GM23338 (cell line): Measurements from ENCODE around the gene TAOK3. TPM values are rescaled to one million over a fixed set of nuclear protein-coding genes. Genes with fewer than 3 reads are reported as not detected.

Experiments
- ATAC-seq: fragments of 200-7000 bp; cut with Tn5 transposase; 3 replicates; pipeline ENCODE4 v1.9.1; 2020
- DNase-seq: peaks from one replicate; pipeline ENCODE4 v3.0.0-alpha.2; 2015; ENCODE audit warnings: low spot score
- H2AFZ ChIP-seq: fragments of 200-600 bp; sonication (generic); 2 replicates; pipeline ENCODE4 v1.8.0; 2016; ENCODE audit warnings: antibody characterized with exemption, mild to moderate bottlenecking, moderate library complexity
- H3F3A ChIP-seq: fragments of 200-600 bp; sonication (generic); replicated peaks from 2 replicates; pipeline ENCODE4 v1.8.0; 2017; ENCODE audit warnings: antibody characterized with exemption, mixed run types, low read depth
- H3K27ac ChIP-seq: fragments of 200-600 bp; sonication (generic); 2 replicates; pipeline ENCODE4 v1.6.1; 2016; ENCODE audit warnings: low read depth
- H3K27me3 ChIP-seq: fragments of 200-600 bp; sonication (generic); 2 replicates; pipeline ENCODE4 v1.8.0; 2016; ENCODE audit warnings: mild to moderate bottlenecking, mixed run types, moderate library complexity; ENCODE audit not compliant: insufficient read depth
- H3K36me3 ChIP-seq: fragments of 200-600 bp; sonication (generic); 2 replicates; pipeline ENCODE4 v1.8.0; 2016; ENCODE audit warnings: mild to moderate bottlenecking; ENCODE audit not compliant: insufficient read depth
- H3K4me1 ChIP-seq: fragments of 200-600 bp; sonication (generic); 2 replicates; pipeline ENCODE4 v1.8.0; 2016; ENCODE audit warnings: mild to moderate bottlenecking, moderate library complexity; ENCODE audit not compliant: insufficient read depth
- H3K4me2 ChIP-seq: fragments of 200-600 bp; sonication (generic); 2 replicates; pipeline ENCODE4 v1.7.1; 2017; ENCODE audit warnings: mixed run types
- H3K4me3 ChIP-seq: fragments of 200-600 bp; sonication (generic); 2 replicates; pipeline ENCODE4 v1.6.1; 2016; ENCODE audit warnings: mixed run types
- H3K79me2 ChIP-seq: fragments of 200-600 bp; sonication (generic); replicated peaks from 2 replicates; pipeline ENCODE4 v1.8.0; 2017; ENCODE audit warnings: mild to moderate bottlenecking; ENCODE audit not compliant: insufficient read depth
- H3K9me2 ChIP-seq: fragments of 200-600 bp; sonication (generic); 2 replicates; pipeline ENCODE4 v1.8.0; 2017; ENCODE audit not compliant: insufficient read depth
- H4K20me1 ChIP-seq: fragments of 200-600 bp; sonication (generic); replicated peaks from 2 replicates; pipeline ENCODE4 v1.8.0; 2017; ENCODE audit warnings: mild to moderate bottlenecking; ENCODE audit not compliant: insufficient read depth
- H3K27ac Mint-ChIP-seq: 2 replicates; pipeline ENCODE4 v1.8.0; 2020; ENCODE audit warnings: inconsistent platforms, mild to moderate bottlenecking, moderate library complexity, mixed read lengths
- H3K27me3 Mint-ChIP-seq: 3 replicates; pipeline ENCODE4 v1.8.0; 2022; ENCODE audit warnings: low read depth, mild to moderate bottlenecking, moderate library complexity, mixed read lengths, inconsistent platforms; ENCODE audit not compliant: insufficient read depth, poor library complexity
- H3K36me3 Mint-ChIP-seq: 3 replicates; pipeline ENCODE4 v1.8.0; 2021; ENCODE audit warnings: low read depth, mild to moderate bottlenecking, inconsistent platforms, moderate library complexity, mixed read lengths
- H3K4me1 Mint-ChIP-seq: 3 replicates; pipeline ENCODE4 v1.8.0; 2020; ENCODE audit warnings: mild to moderate bottlenecking, inconsistent platforms, mixed read lengths
- H3K4me3 Mint-ChIP-seq: 3 replicates; pipeline ENCODE4 v1.8.0; 2021; ENCODE audit warnings: moderate library complexity, mild to moderate bottlenecking, inconsistent platforms, mixed read lengths
- H3K9me3 Mint-ChIP-seq: 3 replicates; pipeline ENCODE4 v1.8.0; 2020; ENCODE audit warnings: moderate library complexity, mild to moderate bottlenecking, inconsistent platforms, mixed read lengths
- EZH2phosphoT487 ChIP-seq: fragments of 200-600 bp; sonication (generic); IDR thresholded peaks from one replicate; pipeline ENCODE4 v1.8.1; 2018; ENCODE audit warnings: antibody characterized with exemption; ENCODE audit not compliant: unreplicated experiment
- NANOG ChIP-seq: IDR thresholded peaks from 2 replicates; pipeline ENCODE4 v1.6.1; 2016; ENCODE audit warnings: antibody characterized with exemption, borderline replicate concordance
- POLR2AphosphoS5 ChIP-seq: IDR thresholded peaks from 2 replicates; pipeline ENCODE4 v1.6.1; 2016; ENCODE audit warnings: antibody characterized with exemption, low read depth
- STAT1 ChIP-seq: IDR thresholded peaks from one replicate; pipeline ENCODE4 v1.6.1; 2016; ENCODE audit warnings: antibody characterized with exemption; ENCODE audit not compliant: unreplicated experiment
- ZNF114 ChIP-seq: fragments of 250-450 bp; sonication (Bioruptor Pico); IDR thresholded peaks from 2 replicates; pipeline ENCODE4 v1.5.0; 2020; ENCODE audit warnings: mild to moderate bottlenecking, moderate library complexity
- ZNF331 ChIP-seq: fragments of 250-450 bp; sonication (Bioruptor Pico); IDR thresholded peaks from 2 replicates; pipeline ENCODE4 v1.5.0; 2020; ENCODE audit warnings: low read depth, mild to moderate bottlenecking, moderate library complexity
- polyA plus RNA-seq: library from polyadenylated mRNA; unstranded; fragments of >200 nt; fragmentation: Nextera tagmentation; extraction: Ambion mirVana; gene quantifications from 2 replicates; pipeline ENCODE4 v1.2.1, GENCODE V29; 2016
- total RNA-seq: library from RNA; depleted of rRNA; stranded (reverse); fragments of >200 nt; shearing (Covaris generic); gene quantifications from 2 replicates; pipeline ENCODE4 v1.2.3, GENCODE V29; 2014
- TF ChIP-seq, protein P1 (sequence below): fragments of 250-450 bp; sonication (Bioruptor Pico); IDR thresholded peaks from 2 replicates; pipeline ENCODE4 v1.5.0; 2020; ENCODE audit warnings: mild to moderate bottlenecking, moderate library complexity
- TF ChIP-seq, protein P2 (sequence below): IDR thresholded peaks from 2 replicates; pipeline ENCODE4 v1.6.1; 2016; ENCODE audit warnings: antibody characterized with exemption
- TF ChIP-seq, protein P3 (sequence below): IDR thresholded peaks from one replicate; pipeline ENCODE4 v1.6.1; 2018; ENCODE audit warnings: antibody characterized with exemption; ENCODE audit not compliant: unreplicated experiment

The TAOK3 gene
- total and polyA plus RNA-seq, 2 experiments from 2014 or later, result 7.6 to 20.4 TPM

DNA sequence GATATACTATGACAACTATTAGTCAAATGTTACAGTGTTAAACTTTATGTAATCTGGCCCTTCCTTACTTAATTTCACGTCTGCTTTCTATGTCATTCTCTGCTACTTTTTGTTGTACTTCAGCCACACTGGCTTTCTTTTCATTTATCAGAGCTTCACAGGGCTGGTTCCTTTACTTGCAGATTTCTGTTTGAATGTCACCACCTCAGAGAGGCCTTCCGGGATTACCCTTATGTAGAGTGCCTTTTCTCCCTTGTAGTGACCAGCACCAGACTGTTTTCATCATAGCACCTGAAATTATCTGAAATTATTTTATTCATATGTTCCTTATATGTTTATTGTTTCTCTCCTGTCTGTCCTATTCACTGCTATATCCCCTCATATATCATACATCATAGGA, 75.4 kb downstream of the TAOK3 start:
- H3K36me3 Mint-ChIP-seq, result no peaks in the 10 kb centered on the region
- peaks cover 16% of the 10 kb centered on the region for H3K4me1 Mint-ChIP-seq

More for the DNA sequence above, 75.4 kb downstream of the TAOK3 start:
- no peaks in the 10 kb centered on the region for H3K9me3 Mint-ChIP-seq
- no peak overlapping the region for H3K4me3 Mint-ChIP-seq
- H3K27ac Mint-ChIP-seq, result no peak overlapping the region
- H3K4me2 ChIP-seq, result no peak overlapping the region
- peaks cover 6% of the 10 kb centered on the region for H3K4me1 ChIP-seq
- DNase-seq, result no peak
- no peak for ATAC-seq
- no peak overlapping the region for H3K4me3 ChIP-seq
- peaks cover 4% of the 10 kb centered on the region for H3K27me3 Mint-ChIP-seq
- no peaks in the 10 kb centered on the region for H3K9me2 ChIP-seq
- no peak overlapping the region for H2AFZ ChIP-seq
- H3K79me2 ChIP-seq, result no peaks in the 10 kb centered on the region
- H3K27me3 ChIP-seq, result no peaks in the 10 kb centered on the region
- no peak for TF ChIP-seq POLR2AphosphoS5
- no peak for TF ChIP-seq ZNF331 (CRISPR knock-in tag)
- TF ChIP-seq, protein P1, sequence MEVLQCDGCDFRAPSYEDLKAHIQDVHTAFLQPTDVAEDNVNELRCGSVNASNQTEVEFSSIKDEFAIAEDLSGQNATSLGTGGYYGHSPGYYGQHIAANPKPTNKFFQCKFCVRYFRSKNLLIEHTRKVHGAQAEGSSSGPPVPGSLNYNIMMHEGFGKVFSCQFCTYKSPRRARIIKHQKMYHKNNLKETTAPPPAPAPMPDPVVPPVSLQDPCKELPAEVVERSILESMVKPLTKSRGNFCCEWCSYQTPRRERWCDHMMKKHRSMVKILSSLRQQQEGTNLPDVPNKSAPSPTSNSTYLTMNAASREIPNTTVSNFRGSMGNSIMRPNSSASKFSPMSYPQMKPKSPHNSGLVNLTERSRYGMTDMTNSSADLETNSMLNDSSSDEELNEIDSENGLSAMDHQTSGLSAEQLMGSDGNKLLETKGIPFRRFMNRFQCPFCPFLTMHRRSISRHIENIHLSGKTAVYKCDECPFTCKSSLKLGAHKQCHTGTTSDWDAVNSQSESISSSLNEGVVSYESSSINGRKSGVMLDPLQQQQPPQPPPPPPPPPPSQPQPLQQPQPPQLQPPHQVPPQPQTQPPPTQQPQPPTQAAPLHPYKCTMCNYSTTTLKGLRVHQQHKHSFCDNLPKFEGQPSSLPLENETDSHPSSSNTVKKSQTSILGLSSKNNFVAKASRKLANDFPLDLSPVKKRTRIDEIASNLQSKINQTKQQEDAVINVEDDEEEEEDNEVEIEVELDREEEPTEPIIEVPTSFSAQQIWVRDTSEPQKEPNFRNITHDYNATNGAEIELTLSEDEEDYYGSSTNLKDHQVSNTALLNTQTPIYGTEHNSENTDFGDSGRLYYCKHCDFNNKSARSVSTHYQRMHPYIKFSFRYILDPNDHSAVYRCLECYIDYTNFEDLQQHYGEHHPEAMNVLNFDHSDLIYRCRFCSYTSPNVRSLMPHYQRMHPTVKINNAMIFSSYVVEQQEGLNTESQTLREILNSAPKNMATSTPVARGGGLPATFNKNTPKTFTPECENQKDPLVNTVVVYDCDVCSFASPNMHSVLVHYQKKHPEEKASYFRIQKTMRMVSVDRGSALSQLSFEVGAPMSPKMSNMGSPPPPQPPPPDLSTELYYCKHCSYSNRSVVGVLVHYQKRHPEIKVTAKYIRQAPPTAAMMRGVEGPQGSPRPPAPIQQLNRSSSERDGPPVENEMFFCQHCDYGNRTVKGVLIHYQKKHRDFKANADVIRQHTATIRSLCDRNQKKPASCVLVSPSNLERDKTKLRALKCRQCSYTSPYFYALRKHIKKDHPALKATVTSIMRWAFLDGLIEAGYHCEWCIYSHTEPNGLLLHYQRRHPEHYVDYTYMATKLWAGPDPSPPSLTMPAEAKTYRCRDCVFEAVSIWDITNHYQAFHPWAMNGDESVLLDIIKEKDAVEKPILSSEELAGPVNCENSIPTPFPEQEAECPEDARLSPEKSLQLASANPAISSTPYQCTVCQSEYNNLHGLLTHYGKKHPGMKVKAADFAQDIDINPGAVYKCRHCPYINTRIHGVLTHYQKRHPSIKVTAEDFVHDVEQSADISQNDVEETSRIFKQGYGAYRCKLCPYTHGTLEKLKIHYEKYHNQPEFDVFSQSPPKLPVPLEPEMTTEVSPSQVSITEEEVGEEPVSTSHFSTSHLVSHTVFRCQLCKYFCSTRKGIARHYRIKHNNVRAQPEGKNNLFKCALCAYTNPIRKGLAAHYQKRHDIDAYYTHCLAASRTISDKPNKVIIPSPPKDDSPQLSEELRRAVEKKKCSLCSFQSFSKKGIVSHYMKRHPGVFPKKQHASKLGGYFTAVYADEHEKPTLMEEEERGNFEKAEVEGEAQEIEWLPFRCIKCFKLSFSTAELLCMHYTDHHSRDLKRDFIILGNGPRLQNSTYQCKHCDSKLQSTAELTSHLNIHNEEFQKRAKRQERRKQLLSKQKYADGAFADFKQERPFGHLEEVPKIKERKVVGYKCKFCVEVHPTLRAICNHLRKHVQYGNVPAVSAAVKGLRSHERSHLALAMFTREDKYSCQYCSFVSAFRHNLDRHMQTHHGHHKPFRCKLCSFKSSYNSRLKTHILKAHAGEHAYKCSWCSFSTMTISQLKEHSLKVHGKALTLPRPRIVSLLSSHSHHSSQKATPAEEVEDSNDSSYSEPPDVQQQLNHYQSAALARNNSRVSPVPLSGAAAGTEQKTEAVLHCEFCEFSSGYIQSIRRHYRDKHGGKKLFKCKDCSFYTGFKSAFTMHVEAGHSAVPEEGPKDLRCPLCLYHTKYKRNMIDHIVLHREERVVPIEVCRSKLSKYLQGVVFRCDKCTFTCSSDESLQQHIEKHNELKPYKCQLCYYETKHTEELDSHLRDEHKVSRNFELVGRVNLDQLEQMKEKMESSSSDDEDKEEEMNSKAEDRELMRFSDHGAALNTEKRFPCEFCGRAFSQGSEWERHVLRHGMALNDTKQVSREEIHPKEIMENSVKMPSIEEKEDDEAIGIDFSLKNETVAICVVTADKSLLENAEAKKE (CRISPR knock-in tag), result no peak
- TF ChIP-seq STAT1, result no peak
- TF ChIP-seq EZH2phosphoT487, result no peak
- TF ChIP-seq, protein P2, sequence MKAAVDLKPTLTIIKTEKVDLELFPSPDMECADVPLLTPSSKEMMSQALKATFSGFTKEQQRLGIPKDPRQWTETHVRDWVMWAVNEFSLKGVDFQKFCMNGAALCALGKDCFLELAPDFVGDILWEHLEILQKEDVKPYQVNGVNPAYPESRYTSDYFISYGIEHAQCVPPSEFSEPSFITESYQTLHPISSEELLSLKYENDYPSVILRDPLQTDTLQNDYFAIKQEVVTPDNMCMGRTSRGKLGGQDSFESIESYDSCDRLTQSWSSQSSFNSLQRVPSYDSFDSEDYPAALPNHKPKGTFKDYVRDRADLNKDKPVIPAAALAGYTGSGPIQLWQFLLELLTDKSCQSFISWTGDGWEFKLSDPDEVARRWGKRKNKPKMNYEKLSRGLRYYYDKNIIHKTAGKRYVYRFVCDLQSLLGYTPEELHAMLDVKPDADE, result no peak
- TF ChIP-seq, protein P3, sequence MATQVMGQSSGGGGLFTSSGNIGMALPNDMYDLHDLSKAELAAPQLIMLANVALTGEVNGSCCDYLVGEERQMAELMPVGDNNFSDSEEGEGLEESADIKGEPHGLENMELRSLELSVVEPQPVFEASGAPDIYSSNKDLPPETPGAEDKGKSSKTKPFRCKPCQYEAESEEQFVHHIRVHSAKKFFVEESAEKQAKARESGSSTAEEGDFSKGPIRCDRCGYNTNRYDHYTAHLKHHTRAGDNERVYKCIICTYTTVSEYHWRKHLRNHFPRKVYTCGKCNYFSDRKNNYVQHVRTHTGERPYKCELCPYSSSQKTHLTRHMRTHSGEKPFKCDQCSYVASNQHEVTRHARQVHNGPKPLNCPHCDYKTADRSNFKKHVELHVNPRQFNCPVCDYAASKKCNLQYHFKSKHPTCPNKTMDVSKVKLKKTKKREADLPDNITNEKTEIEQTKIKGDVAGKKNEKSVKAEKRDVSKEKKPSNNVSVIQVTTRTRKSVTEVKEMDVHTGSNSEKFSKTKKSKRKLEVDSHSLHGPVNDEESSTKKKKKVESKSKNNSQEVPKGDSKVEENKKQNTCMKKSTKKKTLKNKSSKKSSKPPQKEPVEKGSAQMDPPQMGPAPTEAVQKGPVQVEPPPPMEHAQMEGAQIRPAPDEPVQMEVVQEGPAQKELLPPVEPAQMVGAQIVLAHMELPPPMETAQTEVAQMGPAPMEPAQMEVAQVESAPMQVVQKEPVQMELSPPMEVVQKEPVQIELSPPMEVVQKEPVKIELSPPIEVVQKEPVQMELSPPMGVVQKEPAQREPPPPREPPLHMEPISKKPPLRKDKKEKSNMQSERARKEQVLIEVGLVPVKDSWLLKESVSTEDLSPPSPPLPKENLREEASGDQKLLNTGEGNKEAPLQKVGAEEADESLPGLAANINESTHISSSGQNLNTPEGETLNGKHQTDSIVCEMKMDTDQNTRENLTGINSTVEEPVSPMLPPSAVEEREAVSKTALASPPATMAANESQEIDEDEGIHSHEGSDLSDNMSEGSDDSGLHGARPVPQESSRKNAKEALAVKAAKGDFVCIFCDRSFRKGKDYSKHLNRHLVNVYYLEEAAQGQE, result no peak
- no peak for TF ChIP-seq ZNF114
- no peak for TF ChIP-seq NANOG
- no peaks in the 10 kb centered on the region for H4K20me1 ChIP-seq
- no peaks in the 10 kb centered on the region for H3F3A ChIP-seq
- no peaks in the 10 kb centered on the region for H3K36me3 ChIP-seq
- no peak overlapping the region for H3K27ac ChIP-seq
